ENCODE data around the gene F12. TPM values are rescaled to one million over a fixed set of nuclear protein-coding genes. Genes with fewer than 3 reads are reported as not detected.

F12 gene
- total and polyA plus RNA-seq, 2 donors (not counting 1 experiment from before 2014, with no cell fraction given), result 0.10 to 0.50 TPM

DNA sequence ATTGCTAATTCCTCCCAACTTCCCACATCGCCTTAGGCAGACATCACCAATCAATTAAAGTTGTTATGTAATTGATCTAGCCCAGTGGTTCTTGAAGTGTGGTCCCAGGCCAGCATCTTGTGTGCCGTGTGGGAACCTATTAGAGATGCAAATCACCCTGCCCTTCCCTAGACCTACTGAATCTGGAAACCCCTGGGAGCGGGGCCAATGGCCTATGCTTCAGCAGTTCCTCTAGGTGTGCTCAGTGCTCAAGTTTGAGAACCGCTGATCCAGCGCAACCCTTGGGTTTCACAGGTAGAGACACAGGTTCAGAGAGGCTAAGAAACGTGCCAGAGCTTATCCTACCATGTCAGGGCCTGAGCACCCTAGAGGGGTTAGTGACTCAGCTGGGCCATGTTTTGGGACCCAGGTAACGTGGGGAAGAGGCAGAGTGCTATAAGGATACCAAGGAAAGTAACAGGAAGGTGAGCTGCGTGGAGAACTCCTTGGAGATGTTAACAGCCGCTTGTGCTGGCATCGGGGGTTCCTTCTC, 20.8 kb downstream of the F12 start:
- no peak overlapping the region for H3K9ac ChIP-seq (ENCODE audit: insufficient read depth, low read length)
- no peak overlapping the region for H3K4me3 ChIP-seq (replicated peaks in 1 of 4; ENCODE audit: control extremely low read depth in 1 of 4, insufficient read depth in 1 of 4, low read depth in 3 of 4, low read length in 4 of 4)
- no peak overlapping the region for H3K4me2 ChIP-seq (ENCODE audit: extremely low read depth, insufficient read depth, low read length)
- no peaks in the 10 kb centered on the region for H3K9me3 ChIP-seq (ENCODE audit: control insufficient read depth, insufficient read depth, low read depth, low read length)
- H3K79me2 ChIP-seq (ENCODE audit: control insufficient read depth, insufficient read depth, low read length), result no peaks in the 10 kb centered on the region
- no peak overlapping the region for H2AFZ ChIP-seq (ENCODE audit: low read length)
- DNase-seq (ENCODE audit: low read depth in 2 of 2), result no peak
- H3K36me3 ChIP-seq (ENCODE audit: control insufficient read depth, insufficient read depth, low read length), result no peaks in the 10 kb centered on the region
- H3K4me1 ChIP-seq (ENCODE audit: control insufficient read depth, extremely low read depth, insufficient read depth, low read length), result peaks cover 17% of the 10 kb centered on the region
- no peaks in the 10 kb centered on the region for H4K20me1 ChIP-seq (ENCODE audit: control insufficient read depth, extremely low read depth, insufficient read depth, low read length)
- TF ChIP-seq, protein P1, sequence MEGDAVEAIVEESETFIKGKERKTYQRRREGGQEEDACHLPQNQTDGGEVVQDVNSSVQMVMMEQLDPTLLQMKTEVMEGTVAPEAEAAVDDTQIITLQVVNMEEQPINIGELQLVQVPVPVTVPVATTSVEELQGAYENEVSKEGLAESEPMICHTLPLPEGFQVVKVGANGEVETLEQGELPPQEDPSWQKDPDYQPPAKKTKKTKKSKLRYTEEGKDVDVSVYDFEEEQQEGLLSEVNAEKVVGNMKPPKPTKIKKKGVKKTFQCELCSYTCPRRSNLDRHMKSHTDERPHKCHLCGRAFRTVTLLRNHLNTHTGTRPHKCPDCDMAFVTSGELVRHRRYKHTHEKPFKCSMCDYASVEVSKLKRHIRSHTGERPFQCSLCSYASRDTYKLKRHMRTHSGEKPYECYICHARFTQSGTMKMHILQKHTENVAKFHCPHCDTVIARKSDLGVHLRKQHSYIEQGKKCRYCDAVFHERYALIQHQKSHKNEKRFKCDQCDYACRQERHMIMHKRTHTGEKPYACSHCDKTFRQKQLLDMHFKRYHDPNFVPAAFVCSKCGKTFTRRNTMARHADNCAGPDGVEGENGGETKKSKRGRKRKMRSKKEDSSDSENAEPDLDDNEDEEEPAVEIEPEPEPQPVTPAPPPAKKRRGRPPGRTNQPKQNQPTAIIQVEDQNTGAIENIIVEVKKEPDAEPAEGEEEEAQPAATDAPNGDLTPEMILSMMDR (conservative IDR thresholded peaks at IDR 0.05 in 1 of 2, IDR thresholded peaks at IDR 0.05 in 1 of 2; ENCODE audit: low read depth in 1 of 2, low read length in 2 of 2), result no peak
- no peak for TF ChIP-seq EZH2 (IDR thresholded peaks at IDR 0.05; ENCODE audit: low read length, missing control alignments)
- H3K27ac ChIP-seq (ENCODE audit: insufficient read depth, low read length), result no peak overlapping the region
- H3K27me3 ChIP-seq (ENCODE audit: control insufficient read depth, insufficient read depth, low read length), result peaks cover 8% of the 10 kb centered on the region

DNA sequence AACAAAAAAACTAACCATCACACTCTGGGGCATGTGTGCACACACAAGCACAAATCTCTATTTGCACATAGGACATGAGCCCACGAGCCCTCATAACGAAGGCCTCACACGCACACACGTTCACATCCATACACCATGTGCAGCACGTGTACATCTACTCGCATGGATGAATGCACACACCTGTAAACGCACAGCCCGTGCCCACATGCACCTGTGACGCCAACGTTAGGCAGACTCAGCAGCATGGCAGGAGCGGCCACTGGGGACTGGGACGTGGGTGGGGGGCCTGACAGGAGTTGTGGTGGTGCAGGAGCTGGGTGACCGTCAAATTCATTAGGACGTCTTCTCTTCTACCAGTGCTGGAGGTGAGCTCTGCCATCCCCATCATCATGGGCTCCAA, 22.0 kb downstream of the F12 start:
- no peak overlapping the region for H3K4me3 ChIP-seq (replicated peaks in 1 of 4; ENCODE audit: control extremely low read depth in 1 of 4, insufficient read depth in 1 of 4, low read depth in 3 of 4, low read length in 4 of 4)
- H3K36me3 ChIP-seq (ENCODE audit: control insufficient read depth, insufficient read depth, low read length), result no peaks in the 10 kb centered on the region
- no peak overlapping the region for H3K27ac ChIP-seq (ENCODE audit: insufficient read depth, low read length)
- no peak for DNase-seq (ENCODE audit: low read depth in 2 of 2)
- H3K4me1 ChIP-seq (ENCODE audit: control insufficient read depth, extremely low read depth, insufficient read depth, low read length), result peaks cover 17% of the 10 kb centered on the region
- H3K9ac ChIP-seq (ENCODE audit: insufficient read depth, low read length), result no peak overlapping the region
- no peak overlapping the region for H2AFZ ChIP-seq (ENCODE audit: low read length)
- no peaks in the 10 kb centered on the region for H3K79me2 ChIP-seq (ENCODE audit: control insufficient read depth, insufficient read depth, low read length)
- no peak for TF ChIP-seq EZH2 (IDR thresholded peaks at IDR 0.05; ENCODE audit: low read length, missing control alignments)
- TF ChIP-seq, protein P1 (conservative IDR thresholded peaks at IDR 0.05 in 1 of 2, IDR thresholded peaks at IDR 0.05 in 1 of 2; ENCODE audit: low read depth in 1 of 2, low read length in 2 of 2), result no peak
- no peaks in the 10 kb centered on the region for H3K9me3 ChIP-seq (ENCODE audit: control insufficient read depth, insufficient read depth, low read depth, low read length)
- H3K4me2 ChIP-seq (ENCODE audit: extremely low read depth, insufficient read depth, low read length), result no peak overlapping the region
- peaks cover 15% of the 10 kb centered on the region for H3K27me3 ChIP-seq (ENCODE audit: control insufficient read depth, insufficient read depth, low read length)
- H4K20me1 ChIP-seq (ENCODE audit: control insufficient read depth, extremely low read depth, insufficient read depth, low read length), result no peaks in the 10 kb centered on the region

DNA sequence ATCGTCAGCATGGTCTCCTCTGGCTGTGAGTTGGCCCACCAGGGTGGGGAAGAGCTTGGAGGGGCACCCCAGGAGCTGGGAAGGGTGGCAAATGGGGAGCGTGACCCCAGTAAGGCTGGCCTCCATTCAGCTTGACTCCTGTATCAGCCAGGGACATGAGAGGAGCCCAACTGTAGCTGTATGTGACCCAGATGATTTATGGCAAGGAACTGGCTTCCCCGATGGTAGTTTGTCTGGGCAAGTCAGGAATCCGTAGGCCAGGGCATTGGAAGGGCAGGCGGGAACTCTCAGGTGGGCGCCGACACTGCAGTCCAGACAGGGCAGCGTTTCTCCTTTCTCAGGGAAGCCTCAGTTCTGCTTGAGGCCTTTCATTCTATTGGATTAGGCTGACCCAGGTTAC, 22.8 kb downstream of the F12 start:
- peaks cover 17% of the 10 kb centered on the region for H3K4me1 ChIP-seq (ENCODE audit: control insufficient read depth, extremely low read depth, insufficient read depth, low read length)
- H3K9ac ChIP-seq (ENCODE audit: insufficient read depth, low read length), result no peak overlapping the region
- H3K4me3 ChIP-seq (replicated peaks in 1 of 4; ENCODE audit: control extremely low read depth in 1 of 4, insufficient read depth in 1 of 4, low read depth in 3 of 4, low read length in 4 of 4), result no peak overlapping the region
- no peaks in the 10 kb centered on the region for H3K79me2 ChIP-seq (ENCODE audit: control insufficient read depth, insufficient read depth, low read length)
- no peak overlapping the region for H3K4me2 ChIP-seq (ENCODE audit: extremely low read depth, insufficient read depth, low read length)
- DNase-seq (ENCODE audit: low read depth in 2 of 2), result no peak
- no peak overlapping the region for H3K27ac ChIP-seq (ENCODE audit: insufficient read depth, low read length)
- H2AFZ ChIP-seq (ENCODE audit: low read length), result no peak overlapping the region
- H3K27me3 ChIP-seq (ENCODE audit: control insufficient read depth, insufficient read depth, low read length), result peaks cover 18% of the 10 kb centered on the region
- H3K36me3 ChIP-seq (ENCODE audit: control insufficient read depth, insufficient read depth, low read length), result no peaks in the 10 kb centered on the region
- no peaks in the 10 kb centered on the region for H4K20me1 ChIP-seq (ENCODE audit: control insufficient read depth, extremely low read depth, insufficient read depth, low read length)
- TF ChIP-seq, protein P1 (conservative IDR thresholded peaks at IDR 0.05 in 1 of 2, IDR thresholded peaks at IDR 0.05 in 1 of 2; ENCODE audit: low read depth in 1 of 2, low read length in 2 of 2), result no peak
- TF ChIP-seq EZH2 (IDR thresholded peaks at IDR 0.05; ENCODE audit: low read length, missing control alignments), result no peak
- no peaks in the 10 kb centered on the region for H3K9me3 ChIP-seq (ENCODE audit: control insufficient read depth, insufficient read depth, low read depth, low read length)

All from fibroblast of lung (primary cell).